HEK293T (cell line): ENCODE data around the gene TARBP1.

Experiments used
- BHLHE40 ChIP-seq: fragments of 450-650 bp; IDR thresholded peaks from 2 replicates; pipeline ENCODE4 v1.6.1; 2016; ENCODE audit warnings: mild to moderate bottlenecking, moderate library complexity, borderline replicate concordance
- CTBP1 ChIP-seq: fragments of 450-650 bp; IDR thresholded peaks from 2 replicates; pipeline ENCODE4 v1.6.1; 2016; ENCODE audit warnings: borderline replicate concordance
- ELF4 ChIP-seq: fragments of 450-650 bp; IDR thresholded peaks from 2 replicates; pipeline ENCODE4 v1.6.1; 2017; ENCODE audit warnings: antibody characterized with exemption
- FOXA1 ChIP-seq: fragments of 450-650 bp; IDR thresholded peaks from 2 replicates; pipeline ENCODE4 v1.6.1; 2016; ENCODE audit warnings: mild to moderate bottlenecking
- FOXM1 ChIP-seq: fragments of 450-650 bp; IDR thresholded peaks from 2 replicates; pipeline ENCODE4 v1.6.1; 2017; ENCODE audit warnings: mild to moderate bottlenecking, borderline replicate concordance
- HDGF ChIP-seq: fragments of 450-650 bp; IDR thresholded peaks from 2 replicates; pipeline ENCODE4 v1.6.1; 2017; ENCODE audit warnings: antibody characterized with exemption, borderline replicate concordance
- L3MBTL2 ChIP-seq: fragments of 450-650 bp; conservative IDR thresholded peaks from 2 replicates; pipeline ENCODE4 v1.6.1; 2016; ENCODE audit warnings: mild to moderate bottlenecking
- NFRKB ChIP-seq: fragments of 450-650 bp; IDR thresholded peaks from 2 replicates; pipeline ENCODE4 v1.6.1; 2016; ENCODE audit warnings: mild to moderate bottlenecking, moderate library complexity
- SP1 ChIP-seq: fragments of 450-650 bp; IDR thresholded peaks from 2 replicates; pipeline ENCODE4 v1.6.1; 2017
- SUZ12 ChIP-seq: fragments of 450-650 bp; IDR thresholded peaks from 2 replicates; pipeline ENCODE4 v1.6.1; 2016; ENCODE audit warnings: mild to moderate bottlenecking
- TARDBP ChIP-seq: fragments of 450-650 bp; IDR thresholded peaks from 2 replicates; pipeline ENCODE4 v1.6.1; 2016
- ZNF384 ChIP-seq: fragments of 450-650 bp; IDR thresholded peaks from 2 replicates; pipeline ENCODE4 v1.6.1; 2016

GRCh38 chr1:234345237-234345636 lies 133.7 kb downstream of the TARBP1 start:
- TF ChIP-seq BHLHE40 = no peak
- no peak for TF ChIP-seq FOXA1
- no peak for TF ChIP-seq TARDBP
- TF ChIP-seq L3MBTL2 = no peak
- TF ChIP-seq FOXM1 = no peak
- no peak for TF ChIP-seq ZNF384
- TF ChIP-seq ELF4 = no peak
- TF ChIP-seq CTBP1 = no peak
- TF ChIP-seq SUZ12 = no peak
- TF ChIP-seq SP1 = no peak
- no peak for TF ChIP-seq HDGF
- no peak for TF ChIP-seq NFRKB
